ENCODE results near the gene MMP10.

The MMP10 gene

DNA sequence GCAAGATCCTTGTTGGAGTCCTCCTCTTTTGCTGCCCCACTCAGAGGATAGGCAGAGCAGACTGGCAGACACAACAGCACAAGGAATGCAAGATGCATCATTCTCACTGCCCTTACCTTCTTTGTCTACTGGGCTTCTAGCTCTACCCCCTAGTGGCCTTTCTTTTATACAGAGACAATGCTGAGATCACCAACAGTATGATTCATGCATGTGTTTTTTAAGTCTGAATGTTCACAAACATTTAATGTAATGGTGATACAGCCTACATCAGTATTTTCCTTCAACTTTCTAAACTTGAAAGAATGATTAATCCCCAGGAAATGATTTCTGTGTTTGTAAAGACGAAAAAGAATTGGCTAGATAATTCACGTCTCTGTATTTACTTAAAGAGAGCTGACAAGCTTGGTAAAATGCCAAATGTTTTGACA is at the start of gene MMP10:
Gene MMP10 (minus strand): TSS at position 138 of the 428 bp plus-strand sequence. CDS start 37 bp downstream, at position 101.
- no peaks in the 10 kb centered on the region for H3K36me3 ChIP-seq (ENCODE audit: control insufficient read depth in 5 of 5, insufficient read depth in 5 of 5, low read length in 5 of 5)
- no peaks in the 10 kb centered on the region for H3K27me3 ChIP-seq (ENCODE audit: control insufficient read depth in 5 of 5, insufficient read depth in 4 of 5, low read length in 5 of 5)
- no peak within 1 kb of the TSS for H3K9ac ChIP-seq (ENCODE audit: low read length in 5 of 5)
- H3K4me1 ChIP-seq (ENCODE audit: control insufficient read depth in 5 of 5, insufficient read depth in 5 of 5, low read length in 5 of 5) = no peaks in the 10 kb centered on the region
- no peak within 1 kb of the TSS for H3K4me3 ChIP-seq (ENCODE audit: low read depth in 1 of 5, low read length in 5 of 5)
- no peak within 1 kb of the TSS for H3K27ac ChIP-seq (ENCODE audit: low read depth, low read length)
- no peaks in the 10 kb centered on the region for H3K9me3 ChIP-seq (ENCODE audit: control insufficient read depth in 5 of 5, low read length in 5 of 5)

DNA sequence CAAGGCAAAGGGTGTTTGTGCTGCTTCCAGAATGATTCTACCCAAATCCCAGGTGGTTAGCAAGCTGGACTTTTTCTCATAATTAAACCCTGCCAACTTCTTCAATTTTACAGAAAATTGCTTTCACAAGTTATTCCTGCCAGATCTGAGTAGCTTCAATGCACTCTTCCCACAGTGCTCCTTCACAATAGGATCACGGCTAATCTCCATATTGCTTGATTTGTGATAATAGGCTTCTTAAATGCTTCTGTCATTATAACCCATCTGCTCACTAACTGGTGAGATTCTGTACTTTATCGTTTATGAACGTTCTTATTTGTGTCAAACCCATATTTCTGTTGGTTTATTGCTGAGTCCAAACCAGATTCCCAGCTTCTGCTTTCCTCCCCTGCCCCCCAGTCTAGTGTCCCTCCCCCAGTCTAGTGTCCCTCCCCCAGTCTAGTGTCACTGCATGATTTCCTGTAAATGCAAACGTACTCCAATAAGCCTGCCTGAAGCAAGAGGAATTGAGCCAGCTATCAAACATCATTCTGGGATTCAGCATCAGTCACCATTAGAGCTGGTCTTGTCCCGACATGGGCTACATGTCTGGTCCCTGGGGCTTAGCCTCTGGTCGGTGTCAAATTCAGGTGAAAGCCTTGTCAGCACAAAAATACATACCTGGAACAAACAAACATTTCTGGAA is 49.0 kb upstream of the MMP10 start:
- Histone ChIP-seq H3K27ac (ENCODE audit: low read depth, low read length) (peak overlapping the region; percentile 47), H3K36me3 (ENCODE audit: control insufficient read depth in 5 of 5, insufficient read depth in 5 of 5, low read length in 5 of 5) (no peaks in the 10 kb centered on the region), H3K4me3 (ENCODE audit: low read depth in 1 of 5, low read length in 5 of 5) (no peak overlapping the region), H3K4me1 (ENCODE audit: control insufficient read depth in 5 of 5, insufficient read depth in 5 of 5, low read length in 5 of 5) (peaks cover 0 to 13% (median 10%) of the 10 kb centered on the region in 5 donors), H3K9ac (ENCODE audit: low read length in 5 of 5) (no peak overlapping the region), H3K9me3 (ENCODE audit: control insufficient read depth in 5 of 5, low read length in 5 of 5) (no peaks in the 10 kb centered on the region), H3K27me3 (ENCODE audit: control insufficient read depth in 5 of 5, insufficient read depth in 4 of 5, low read length in 5 of 5) (no peaks in the 10 kb centered on the region)

DNA sequence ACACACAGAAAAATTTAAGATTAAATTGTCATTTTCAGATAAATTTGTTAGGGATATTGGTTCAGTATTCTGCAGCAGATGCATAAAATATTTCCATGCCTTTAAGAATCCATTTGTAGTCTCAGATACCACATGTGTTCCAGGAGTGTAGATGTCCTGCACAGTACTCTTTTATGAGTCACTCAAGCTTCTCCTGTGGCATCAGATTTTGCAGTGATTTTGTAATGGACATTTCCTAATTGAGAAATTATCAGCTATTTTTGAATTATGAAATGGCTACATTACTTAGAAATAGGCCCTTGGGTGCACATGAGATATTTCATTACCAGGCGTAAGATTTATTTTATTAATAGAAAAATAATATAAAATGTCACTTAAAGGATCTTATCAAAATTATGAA is 44.1 kb upstream of the MMP10 start:
- no peak overlapping the region for H3K27ac ChIP-seq (ENCODE audit: low read depth, low read length)
- H3K9me3 ChIP-seq (ENCODE audit: control insufficient read depth in 5 of 5, low read length in 5 of 5) = no peaks in the 10 kb centered on the region
- no peaks in the 10 kb centered on the region for H3K27me3 ChIP-seq (ENCODE audit: control insufficient read depth in 5 of 5, insufficient read depth in 4 of 5, low read length in 5 of 5)
- no peak overlapping the region for H3K9ac ChIP-seq (ENCODE audit: low read length in 5 of 5)
- no peak overlapping the region for H3K4me3 ChIP-seq (ENCODE audit: low read depth in 1 of 5, low read length in 5 of 5)
- peaks cover 0 to 6% (median 5%) of the 10 kb centered on the region in 5 donors for H3K4me1 ChIP-seq (ENCODE audit: control insufficient read depth in 5 of 5, insufficient read depth in 5 of 5, low read length in 5 of 5)
- no peaks in the 10 kb centered on the region for H3K36me3 ChIP-seq (ENCODE audit: control insufficient read depth in 5 of 5, insufficient read depth in 5 of 5, low read length in 5 of 5)

DNA sequence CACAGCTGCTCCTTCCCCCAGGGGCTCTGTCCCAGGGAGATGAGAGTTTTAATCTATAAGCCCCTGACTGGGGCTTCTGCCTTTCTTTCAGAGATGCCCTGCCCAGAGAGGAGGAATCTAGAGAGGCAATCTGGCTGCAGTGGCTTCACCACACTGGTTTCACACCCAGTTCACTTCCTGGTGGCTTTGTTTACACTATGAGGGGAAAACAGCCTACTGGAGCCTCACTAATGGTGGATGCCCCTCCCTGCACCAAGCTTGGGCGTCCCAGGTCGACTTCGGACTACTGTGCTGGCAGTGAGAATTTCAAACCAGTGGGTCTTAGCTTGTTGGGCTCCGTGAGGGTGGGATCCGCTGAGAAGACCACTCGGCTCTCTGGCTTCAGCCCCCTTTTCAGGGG is 39.1 kb upstream of the MMP10 start:
- Histone ChIP-seq H3K4me3 (ENCODE audit: low read depth in 1 of 5, low read length in 5 of 5) (no peak overlapping the region), H3K9ac (ENCODE audit: low read length in 5 of 5) (no peak overlapping the region), H3K9me3 (ENCODE audit: control insufficient read depth in 5 of 5, low read length in 5 of 5) (no peaks in the 10 kb centered on the region), H3K27ac (ENCODE audit: low read depth, low read length) (no peak overlapping the region), H3K36me3 (ENCODE audit: control insufficient read depth in 5 of 5, insufficient read depth in 5 of 5, low read length in 5 of 5) (no peaks in the 10 kb centered on the region), H3K27me3 (ENCODE audit: control insufficient read depth in 5 of 5, insufficient read depth in 4 of 5, low read length in 5 of 5) (no peaks in the 10 kb centered on the region), H3K4me1 (ENCODE audit: control insufficient read depth in 5 of 5, insufficient read depth in 5 of 5, low read length in 5 of 5) (no peaks in the 10 kb centered on the region)

DNA sequence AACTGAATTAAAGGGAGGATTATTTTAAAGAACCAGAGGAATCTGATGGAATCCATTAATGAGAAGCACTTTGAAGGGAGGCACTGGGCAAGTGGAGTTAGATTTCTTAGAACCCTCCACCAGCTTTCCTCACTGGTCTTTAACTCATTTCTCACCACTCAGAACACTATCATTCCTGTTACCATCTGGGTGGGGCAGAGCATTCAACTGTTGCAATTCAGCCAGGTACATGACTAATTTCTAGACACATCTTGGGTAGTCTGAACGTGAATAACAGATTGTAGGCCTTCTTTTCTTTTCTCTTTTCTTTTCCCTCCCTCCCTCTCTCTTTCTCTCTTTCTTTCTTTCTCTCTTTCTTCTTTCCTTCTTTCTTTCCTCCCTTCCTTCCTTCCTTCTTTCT is 33.1 kb upstream of the MMP10 start:
- Histone ChIP-seq H3K4me1 (ENCODE audit: control insufficient read depth in 5 of 5, insufficient read depth in 5 of 5, low read length in 5 of 5) (no peaks in the 10 kb centered on the region), H3K27ac (ENCODE audit: low read depth, low read length) (no peak overlapping the region), H3K27me3 (ENCODE audit: control insufficient read depth in 5 of 5, insufficient read depth in 4 of 5, low read length in 5 of 5) (no peaks in the 10 kb centered on the region), H3K36me3 (ENCODE audit: control insufficient read depth in 5 of 5, insufficient read depth in 5 of 5, low read length in 5 of 5) (no peaks in the 10 kb centered on the region), H3K9ac (ENCODE audit: low read length in 5 of 5) (no peak overlapping the region), H3K4me3 (ENCODE audit: low read depth in 1 of 5, low read length in 5 of 5) (no peak overlapping the region), H3K9me3 (ENCODE audit: control insufficient read depth in 5 of 5, low read length in 5 of 5) (no peaks in the 10 kb centered on the region)

DNA sequence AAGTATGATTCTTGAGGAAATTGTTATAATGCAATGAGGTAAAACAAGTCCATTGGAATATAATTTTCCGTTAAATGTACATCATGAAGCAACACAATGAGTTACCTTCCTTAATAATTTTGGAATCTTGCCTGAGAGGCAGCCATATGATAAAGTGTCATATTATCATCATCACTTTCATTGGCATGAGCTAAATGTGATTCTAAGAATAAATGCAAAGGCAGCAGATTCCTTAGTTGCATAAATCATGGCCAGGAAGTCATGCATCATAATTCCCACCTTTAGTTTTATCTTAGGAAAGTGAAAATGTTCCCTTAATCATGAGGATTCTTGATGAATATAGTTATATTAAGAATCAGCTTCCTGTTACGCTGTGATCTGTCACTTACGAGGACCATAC is 31.8 kb upstream of the MMP10 start:
- no peaks in the 10 kb centered on the region for H3K4me1 ChIP-seq (ENCODE audit: control insufficient read depth in 5 of 5, insufficient read depth in 5 of 5, low read length in 5 of 5)
- no peaks in the 10 kb centered on the region for H3K36me3 ChIP-seq (ENCODE audit: control insufficient read depth in 5 of 5, insufficient read depth in 5 of 5, low read length in 5 of 5)
- H3K4me3 ChIP-seq (ENCODE audit: low read depth in 1 of 5, low read length in 5 of 5) = no peak overlapping the region
- no peaks in the 10 kb centered on the region for H3K9me3 ChIP-seq (ENCODE audit: control insufficient read depth in 5 of 5, low read length in 5 of 5)
- no peak overlapping the region for H3K9ac ChIP-seq (ENCODE audit: low read length in 5 of 5)
- no peak overlapping the region for H3K27ac ChIP-seq (ENCODE audit: low read depth, low read length)
- no peaks in the 10 kb centered on the region for H3K27me3 ChIP-seq (ENCODE audit: control insufficient read depth in 5 of 5, insufficient read depth in 4 of 5, low read length in 5 of 5)

DNA sequence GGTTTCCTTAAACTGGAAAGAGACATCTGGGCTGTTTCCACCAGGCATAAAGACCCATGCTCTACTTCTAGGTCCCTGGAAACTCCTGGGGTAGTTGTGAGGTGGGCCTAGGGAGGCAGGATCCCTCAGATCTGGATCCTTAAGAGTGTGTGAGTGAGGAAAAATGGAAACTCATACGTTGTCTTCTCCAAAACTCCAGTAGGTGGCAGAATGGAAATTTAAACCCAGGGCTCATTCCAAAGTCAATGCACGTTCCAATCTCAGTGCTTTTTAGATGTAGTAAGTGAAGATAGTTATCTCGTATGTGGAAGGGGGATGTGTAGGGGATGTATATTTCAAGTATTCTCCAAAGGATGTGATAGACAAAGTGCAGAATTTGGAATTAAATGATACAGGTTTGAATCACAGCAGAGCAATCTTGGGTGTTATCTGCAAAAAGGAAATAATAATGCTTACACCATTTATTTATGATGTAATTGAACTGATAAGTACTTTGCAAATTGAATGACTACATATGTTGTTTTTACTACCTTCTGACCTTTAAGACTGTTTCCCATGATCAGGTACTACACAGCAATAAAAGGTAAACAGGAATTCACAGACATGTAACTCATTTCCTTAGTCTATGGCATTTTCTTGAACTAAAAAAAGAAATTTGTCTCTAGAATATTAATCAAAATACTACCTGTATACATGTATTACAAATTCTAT is 30.7 kb upstream of the MMP10 start:
- H3K27me3 ChIP-seq (ENCODE audit: control insufficient read depth in 5 of 5, insufficient read depth in 4 of 5, low read length in 5 of 5) = no peaks in the 10 kb centered on the region
- no peaks in the 10 kb centered on the region for H3K4me1 ChIP-seq (ENCODE audit: control insufficient read depth in 5 of 5, insufficient read depth in 5 of 5, low read length in 5 of 5)
- no peaks in the 10 kb centered on the region for H3K36me3 ChIP-seq (ENCODE audit: control insufficient read depth in 5 of 5, insufficient read depth in 5 of 5, low read length in 5 of 5)
- no peak overlapping the region for H3K9ac ChIP-seq (ENCODE audit: low read length in 5 of 5)
- H3K9me3 ChIP-seq (ENCODE audit: control insufficient read depth in 5 of 5, low read length in 5 of 5) = no peaks in the 10 kb centered on the region
- no peak overlapping the region for H3K27ac ChIP-seq (ENCODE audit: low read depth, low read length)
- H3K4me3 ChIP-seq (ENCODE audit: low read depth in 1 of 5, low read length in 5 of 5) = no peak overlapping the region

DNA sequence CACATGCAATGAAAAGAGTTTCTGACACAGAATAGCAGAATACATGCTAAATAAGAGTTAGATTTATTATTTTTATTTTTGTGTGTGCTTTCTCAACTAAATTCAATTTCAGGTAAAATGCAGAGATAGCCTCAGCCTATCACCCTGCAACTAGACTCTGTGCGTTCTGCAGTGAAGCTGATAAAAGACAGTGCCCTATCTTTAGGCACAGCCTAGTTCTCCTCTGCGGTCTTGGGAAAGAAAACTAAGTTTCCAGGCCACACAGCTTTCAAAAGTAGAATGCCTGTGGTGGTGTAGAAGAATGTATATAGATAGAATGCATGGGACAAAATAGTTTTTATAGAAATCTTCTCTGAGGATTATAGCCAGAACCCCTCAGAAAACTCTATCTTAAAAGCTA is 29.5 kb upstream of the MMP10 start:
- Histone ChIP-seq H3K27me3 (ENCODE audit: control insufficient read depth in 5 of 5, insufficient read depth in 4 of 5, low read length in 5 of 5) (no peaks in the 10 kb centered on the region), H3K36me3 (ENCODE audit: control insufficient read depth in 5 of 5, insufficient read depth in 5 of 5, low read length in 5 of 5) (no peaks in the 10 kb centered on the region), H3K9me3 (ENCODE audit: control insufficient read depth in 5 of 5, low read length in 5 of 5) (no peaks in the 10 kb centered on the region), H3K27ac (ENCODE audit: low read depth, low read length) (no peak overlapping the region), H3K4me1 (ENCODE audit: control insufficient read depth in 5 of 5, insufficient read depth in 5 of 5, low read length in 5 of 5) (no peaks in the 10 kb centered on the region), H3K9ac (ENCODE audit: low read length in 5 of 5) (no peak overlapping the region), H3K4me3 (ENCODE audit: low read depth in 1 of 5, low read length in 5 of 5) (no peak overlapping the region)

DNA sequence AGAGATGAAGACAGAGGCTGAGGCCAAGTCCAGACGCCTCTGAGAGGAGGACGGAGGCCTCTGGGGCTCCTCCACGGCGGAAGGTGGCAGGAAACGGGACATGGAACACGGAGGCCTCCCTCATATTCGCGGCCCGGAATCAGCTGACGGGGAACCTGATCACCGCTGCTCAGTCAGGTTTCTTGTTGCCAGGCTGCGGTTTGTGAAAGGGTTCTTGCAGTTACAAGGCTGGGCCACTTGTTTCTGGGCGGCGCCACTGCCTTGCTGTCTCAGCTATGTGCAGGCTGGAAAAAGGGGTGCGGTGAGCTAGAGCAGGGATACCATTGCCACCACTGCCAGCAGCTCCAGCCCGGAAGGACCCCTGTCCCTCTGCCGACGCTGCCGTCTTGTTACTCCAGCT is 27.5 kb upstream of the MMP10 start:
- no peaks in the 10 kb centered on the region for H3K4me1 ChIP-seq (ENCODE audit: control insufficient read depth in 5 of 5, insufficient read depth in 5 of 5, low read length in 5 of 5)
- no peaks in the 10 kb centered on the region for H3K9me3 ChIP-seq (ENCODE audit: control insufficient read depth in 5 of 5, low read length in 5 of 5)
- no peaks in the 10 kb centered on the region for H3K36me3 ChIP-seq (ENCODE audit: control insufficient read depth in 5 of 5, insufficient read depth in 5 of 5, low read length in 5 of 5)
- H3K9ac ChIP-seq (ENCODE audit: low read length in 5 of 5) = no peak overlapping the region
- no peaks in the 10 kb centered on the region for H3K27me3 ChIP-seq (ENCODE audit: control insufficient read depth in 5 of 5, insufficient read depth in 4 of 5, low read length in 5 of 5)
- H3K4me3 ChIP-seq (ENCODE audit: low read depth in 1 of 5, low read length in 5 of 5) = no peak overlapping the region
- no peak overlapping the region for H3K27ac ChIP-seq (ENCODE audit: low read depth, low read length)

DNA sequence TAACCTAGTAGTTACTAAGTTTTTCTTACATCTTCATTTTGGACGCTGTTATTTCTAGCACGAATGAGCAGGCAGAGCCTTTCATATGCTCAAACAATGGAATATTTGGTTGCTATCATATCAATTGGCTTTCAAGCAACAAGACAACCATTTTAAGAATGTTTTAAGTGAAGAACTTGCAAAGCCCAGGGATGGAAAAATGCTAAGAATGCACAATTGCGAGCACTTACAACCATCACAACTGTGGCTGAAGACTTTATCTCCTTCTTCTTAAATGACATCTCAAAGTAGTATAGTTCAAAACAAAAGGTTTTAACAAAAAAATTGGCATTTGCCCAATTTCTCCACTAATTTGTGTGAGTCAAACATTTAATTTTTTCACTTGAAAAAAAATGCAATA is 25.9 kb upstream of the MMP10 start:
- Histone ChIP-seq H3K27me3 (ENCODE audit: control insufficient read depth in 5 of 5, insufficient read depth in 4 of 5, low read length in 5 of 5) (no peaks in the 10 kb centered on the region), H3K27ac (ENCODE audit: low read depth, low read length) (no peak overlapping the region), H3K36me3 (ENCODE audit: control insufficient read depth in 5 of 5, insufficient read depth in 5 of 5, low read length in 5 of 5) (no peaks in the 10 kb centered on the region), H3K9ac (ENCODE audit: low read length in 5 of 5) (no peak overlapping the region), H3K4me1 (ENCODE audit: control insufficient read depth in 5 of 5, insufficient read depth in 5 of 5, low read length in 5 of 5) (no peaks in the 10 kb centered on the region), H3K9me3 (ENCODE audit: control insufficient read depth in 5 of 5, low read length in 5 of 5) (no peaks in the 10 kb centered on the region), H3K4me3 (ENCODE audit: low read depth in 1 of 5, low read length in 5 of 5) (no peak overlapping the region)

All from subcutaneous abdominal adipose tissue (tissue), 5 donors.